Tibial nerve (tissue), 3 donors: ENCODE measurements around the gene FAM114A2.

Experiments used
- CTCF ChIP-seq, 5 experiments: fragments of 200-600 bp in 3 of 5; fragments of 450-650 bp in 2 of 5; sonication (generic) in 3 of 5; IDR thresholded peaks; one replicate each; pipeline ENCODE4 v1.5.1; 2016 to 2019; ENCODE audit warnings: antibody characterized with exemption in 5 of 5, mild to moderate bottlenecking in 3 of 5, moderate library complexity in 2 of 5
- POLR2A ChIP-seq, 2 donors: fragments of 450-650 bp; IDR thresholded peaks; one replicate each; pipeline ENCODE4 v1.6.1; 2017; ENCODE audit warnings: antibody characterized with exemption in 2 of 2, mild to moderate bottlenecking in 2 of 2, moderate library complexity in 2 of 2

DNA sequence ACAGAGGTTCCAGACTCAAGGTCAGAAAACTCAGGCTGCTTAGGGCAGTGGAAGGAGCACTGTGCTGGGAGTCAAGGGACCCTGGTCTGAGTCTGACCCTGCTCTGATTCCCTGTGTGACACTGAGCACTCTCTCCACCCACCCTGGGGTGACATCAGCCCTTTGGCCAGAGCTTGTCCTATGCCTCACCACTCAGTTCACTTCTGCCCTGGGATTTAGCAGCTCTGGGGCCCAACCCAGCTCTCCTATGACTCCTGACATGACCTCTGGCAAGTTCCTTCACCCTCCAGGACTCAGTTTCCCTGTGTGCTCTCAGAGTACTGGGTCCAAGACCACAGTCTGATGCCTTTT, 63.9 kb downstream of the FAM114A2 start:
- TF ChIP-seq CTCF (IDR thresholded peaks at IDR 0.05) (no peak), POLR2A (IDR thresholded peaks at IDR 0.05) (no peak)
